Lower lobe of right lung (tissue), 2 donors: ENCODE results near the gene APMAP. TPM values are rescaled to one million over a fixed set of nuclear protein-coding genes. Genes with fewer than 3 reads are reported as not detected.
A peak's percentile ranks its signal among the peaks of the same experiment; 100 is the strongest.

Experiments used
- ATAC-seq, 2 donors: fragments of 200-7000 bp; cut with Tn5 transposase; one replicate each; pipeline ENCODE4 v1.9.1; 2020 to 2022; ENCODE audit warnings: mild to moderate bottlenecking in 2 of 2, moderate library complexity in 2 of 2
- DNase-seq: peaks from one replicate; pipeline ENCODE4 v3.0.0-alpha.2; 2020
- H3K27ac ChIP-seq: fragments of 200-600 bp; one replicate; pipeline ENCODE4 v1.8.0; 2022
- H3K27me3 ChIP-seq: fragments of 200-600 bp; one replicate; pipeline ENCODE4 v1.8.0; 2022; ENCODE audit warnings: low read depth
- H3K36me3 ChIP-seq: fragments of 200-600 bp; one replicate; pipeline ENCODE4 v1.8.0; 2022; ENCODE audit warnings: mild to moderate bottlenecking
- H3K4me1 ChIP-seq: fragments of 200-600 bp; one replicate; pipeline ENCODE4 v1.8.0; 2022
- H3K4me3 ChIP-seq: fragments of 200-600 bp; one replicate; pipeline ENCODE4 v1.8.0; 2022; ENCODE audit warnings: mild to moderate bottlenecking
- H3K9me3 ChIP-seq: fragments of 200-600 bp; one replicate; pipeline ENCODE4 v1.8.0; 2022
- intact Hi-C: fragments of 100-400 bp; cut with DNase I; formaldehyde crosslinking; loops from one replicate; pipeline ENCODE4 v1.11.0; 2022
- total RNA-seq: library from RNA; stranded (reverse); fragmentation: NEBNext Ultra II Directional; extraction: Animal tissue kit (Norgen Biotek cat#: 25700); gene quantifications from one replicate; pipeline ENCODE4 v1.2.1, GENCODE V29; 2021
- TF ChIP-seq, protein P1 (sequence below): fragments of 200-600 bp; IDR thresholded peaks from one replicate; pipeline ENCODE4 v1.8.0; 2022; ENCODE audit warnings: antibody characterized with exemption, mild to moderate bottlenecking
- donor health status: DM: no; HTN: yes; CAD: no; lungs with severe emphysema.

Gene APMAP
- total RNA-seq, 1 donor from 2014 or later, result 82.9 TPM

DNA sequence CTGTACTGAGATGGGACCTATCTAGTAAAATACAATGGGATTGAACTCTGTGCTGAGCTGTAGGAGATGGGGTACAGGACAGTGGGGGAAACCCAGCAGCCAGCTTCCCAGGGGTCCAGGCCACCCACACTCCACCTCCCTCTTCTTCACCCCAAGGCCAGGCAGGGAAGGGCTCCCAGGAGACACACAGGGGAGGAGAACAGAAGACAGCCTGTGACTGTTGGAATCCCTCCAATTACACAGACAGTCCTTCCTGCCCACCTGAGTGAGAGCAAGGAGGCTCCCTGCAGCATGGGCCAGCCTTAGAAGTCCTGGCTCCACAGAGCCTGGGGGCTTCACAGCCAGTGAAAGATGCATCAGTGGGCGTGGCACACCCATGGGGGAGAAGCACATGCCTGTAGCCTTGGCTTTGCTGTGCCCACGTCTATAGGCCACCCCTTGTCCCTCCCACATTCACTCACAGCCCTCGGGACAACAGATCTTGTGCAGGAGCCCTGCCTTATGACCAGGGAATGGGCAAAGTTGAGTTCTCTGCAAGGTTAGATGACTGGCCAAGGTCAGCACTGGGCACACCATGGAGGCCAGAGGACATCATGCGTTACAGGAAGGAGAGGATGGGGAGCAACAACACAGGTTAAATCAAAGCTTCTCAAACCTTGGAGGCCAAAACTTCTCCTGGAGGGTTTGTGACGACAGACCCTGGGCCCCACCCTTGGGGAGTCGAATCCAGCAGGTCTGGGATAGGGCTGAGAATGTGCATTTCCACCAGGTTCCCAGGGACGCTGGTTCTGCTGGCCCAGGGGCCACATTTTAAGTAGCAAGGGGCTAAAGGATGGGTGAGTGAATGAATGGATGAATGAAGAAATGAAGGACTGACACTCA lies 55.8 kb downstream of the APMAP start:
- H3K36me3 ChIP-seq, result no peaks in the 10 kb centered on the region
- no peak overlapping the region for H3K4me3 ChIP-seq
- no peak overlapping the region for H3K27ac ChIP-seq
- H3K4me1 ChIP-seq, result peaks cover 10% of the 10 kb centered on the region
- ATAC-seq (no peak), DNase-seq (peak; percentile 13)
- no peaks in the 10 kb centered on the region for H3K27me3 ChIP-seq
- intact Hi-C loops, result no loop called here
- TF ChIP-seq, protein P1, sequence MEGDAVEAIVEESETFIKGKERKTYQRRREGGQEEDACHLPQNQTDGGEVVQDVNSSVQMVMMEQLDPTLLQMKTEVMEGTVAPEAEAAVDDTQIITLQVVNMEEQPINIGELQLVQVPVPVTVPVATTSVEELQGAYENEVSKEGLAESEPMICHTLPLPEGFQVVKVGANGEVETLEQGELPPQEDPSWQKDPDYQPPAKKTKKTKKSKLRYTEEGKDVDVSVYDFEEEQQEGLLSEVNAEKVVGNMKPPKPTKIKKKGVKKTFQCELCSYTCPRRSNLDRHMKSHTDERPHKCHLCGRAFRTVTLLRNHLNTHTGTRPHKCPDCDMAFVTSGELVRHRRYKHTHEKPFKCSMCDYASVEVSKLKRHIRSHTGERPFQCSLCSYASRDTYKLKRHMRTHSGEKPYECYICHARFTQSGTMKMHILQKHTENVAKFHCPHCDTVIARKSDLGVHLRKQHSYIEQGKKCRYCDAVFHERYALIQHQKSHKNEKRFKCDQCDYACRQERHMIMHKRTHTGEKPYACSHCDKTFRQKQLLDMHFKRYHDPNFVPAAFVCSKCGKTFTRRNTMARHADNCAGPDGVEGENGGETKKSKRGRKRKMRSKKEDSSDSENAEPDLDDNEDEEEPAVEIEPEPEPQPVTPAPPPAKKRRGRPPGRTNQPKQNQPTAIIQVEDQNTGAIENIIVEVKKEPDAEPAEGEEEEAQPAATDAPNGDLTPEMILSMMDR, result no peak
- peaks cover 5% of the 10 kb centered on the region for H3K9me3 ChIP-seq

DNA sequence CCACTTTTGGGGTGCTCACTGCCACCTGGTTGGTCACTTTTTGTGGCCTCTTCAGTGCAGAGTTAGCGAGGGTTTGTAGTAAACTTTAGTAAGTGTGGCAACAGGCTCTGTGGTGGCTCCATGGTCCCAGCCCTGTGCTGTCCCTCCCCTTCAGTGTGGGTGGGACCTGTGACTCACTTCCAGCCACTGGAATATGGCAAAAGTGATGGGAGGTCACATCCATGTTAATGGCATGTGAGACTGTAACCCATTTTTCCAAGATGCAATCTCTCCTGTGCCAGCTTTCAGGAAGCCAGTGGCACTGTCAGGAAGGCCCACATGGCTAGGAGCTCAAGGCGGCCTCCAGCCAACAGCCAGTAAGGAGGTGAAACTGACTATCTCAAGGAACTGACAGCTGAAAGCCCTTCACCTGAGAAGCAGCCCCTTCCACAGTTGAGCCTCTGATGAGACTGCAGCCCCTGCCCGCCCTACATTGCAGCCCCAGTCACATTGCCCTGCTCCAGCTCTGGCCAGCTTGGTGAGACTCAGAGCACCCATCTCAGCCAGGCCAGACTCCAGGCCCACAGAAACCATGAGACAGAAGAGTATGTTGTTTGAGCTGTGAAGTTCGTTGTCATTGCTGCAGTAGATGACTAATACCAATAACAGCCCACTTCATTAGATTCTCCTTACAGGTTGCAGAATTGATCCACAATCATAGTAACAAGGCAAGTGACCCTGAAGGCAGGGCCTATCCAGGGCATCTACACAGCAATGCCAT lies 56.6 kb downstream of the APMAP start:
- no peak overlapping the region for H3K4me3 ChIP-seq
- DNase-seq, result peak; percentile 8
- intact Hi-C loops, result no loop called here
- no peaks in the 10 kb centered on the region for H3K36me3 ChIP-seq
- ATAC-seq, result no peak
- no peaks in the 10 kb centered on the region for H3K27me3 ChIP-seq
- TF ChIP-seq, protein P1, result no peak
- peaks cover 18% of the 10 kb centered on the region for H3K4me1 ChIP-seq
- H3K27ac ChIP-seq, result no peak overlapping the region
- H3K9me3 ChIP-seq, result no peaks in the 10 kb centered on the region

DNA sequence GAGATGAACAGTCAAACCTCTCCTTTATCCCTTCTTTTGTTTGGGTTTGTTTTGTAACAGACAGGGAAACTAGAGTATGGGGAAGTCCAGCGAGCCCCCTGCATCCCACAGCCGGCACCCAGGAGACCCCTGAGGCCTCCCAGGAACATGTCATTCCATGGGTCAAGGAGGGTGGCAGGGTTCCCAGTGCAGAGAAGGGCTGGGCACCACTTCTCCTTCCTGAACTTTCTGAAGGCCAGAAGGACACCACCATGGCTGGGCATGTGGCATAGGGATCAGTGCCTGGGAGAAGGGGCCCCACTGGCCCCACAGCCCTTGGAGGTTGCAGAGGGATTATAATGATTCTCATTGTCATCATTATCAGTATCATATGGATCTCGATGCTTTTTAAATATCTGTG lies 57.4 kb downstream of the APMAP start:
- Histone ChIP-seq H3K4me3 (no peak overlapping the region), H3K36me3 (no peaks in the 10 kb centered on the region), H3K27ac (no peak overlapping the region), H3K9me3 (no peaks in the 10 kb centered on the region), H3K4me1 (peaks cover 18% of the 10 kb centered on the region), H3K27me3 (no peaks in the 10 kb centered on the region)
- intact Hi-C loops, result no loop called here
- TF ChIP-seq, protein P1, result no peak
- DNase-seq, result peak; percentile 6
- ATAC-seq, result no peak

DNA sequence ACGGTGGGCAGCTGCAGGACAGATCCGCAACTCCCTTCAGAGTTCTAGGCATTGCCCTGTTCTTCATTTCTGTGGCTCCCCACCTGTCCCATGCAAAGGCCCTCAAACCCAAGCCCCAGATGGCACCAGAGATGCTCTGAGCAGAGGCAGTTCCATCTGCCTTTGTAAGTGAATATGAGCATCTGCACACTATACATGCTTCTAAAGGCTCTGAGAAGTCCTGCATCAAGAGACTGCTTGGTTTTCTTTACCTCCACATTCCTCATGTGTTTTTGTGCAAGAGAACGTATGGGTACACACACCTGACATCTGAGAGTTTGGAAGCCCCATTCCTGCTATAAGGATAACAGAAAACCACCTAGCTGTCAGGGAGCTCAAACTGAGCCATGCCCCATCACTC lies 57.8 kb downstream of the APMAP start:
- Histone ChIP-seq H3K27me3 (no peaks in the 10 kb centered on the region), H3K36me3 (no peaks in the 10 kb centered on the region), H3K4me1 (peaks cover 18% of the 10 kb centered on the region), H3K4me3 (no peak overlapping the region), H3K9me3 (no peaks in the 10 kb centered on the region), H3K27ac (no peak overlapping the region)
- DNase-seq (no peak), ATAC-seq (no peak)
- intact Hi-C loops, result no loop called here
- TF ChIP-seq, protein P1, result no peak

DNA sequence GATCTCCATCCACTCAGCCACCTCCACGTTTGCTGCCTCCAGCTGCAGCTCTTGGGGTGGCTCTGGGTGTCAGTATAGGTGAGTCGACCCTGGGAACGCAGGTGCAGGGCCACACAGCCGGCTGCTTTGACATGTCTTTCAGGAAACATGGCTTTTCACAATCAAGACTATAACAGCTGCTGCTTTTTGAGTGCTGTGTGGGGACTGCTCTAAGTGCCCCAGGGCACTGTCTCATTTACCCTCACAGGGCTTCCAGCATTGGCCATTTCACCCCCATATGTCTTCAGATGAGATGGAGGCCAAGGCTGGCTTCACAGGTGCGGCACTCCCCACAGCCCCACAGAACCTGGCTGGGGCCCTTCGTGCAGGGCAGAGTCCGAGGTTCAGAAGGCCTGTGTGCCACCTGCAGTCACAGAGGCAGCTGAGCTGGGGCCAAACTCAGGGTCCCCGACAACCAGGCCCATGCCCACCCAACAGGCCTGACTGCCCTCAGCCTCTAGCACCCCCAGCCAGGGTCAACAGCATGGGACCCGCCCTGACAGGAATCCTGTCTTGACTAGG lies 58.4 kb downstream of the APMAP start:
- DNase-seq (peak; percentile 25), ATAC-seq (no peak)
- H3K27ac ChIP-seq, result no peak overlapping the region
- intact Hi-C loops, result no loop called here
- H3K9me3 ChIP-seq, result no peaks in the 10 kb centered on the region
- TF ChIP-seq, protein P1, result no peak
- no peak overlapping the region for H3K4me3 ChIP-seq
- peaks cover 18% of the 10 kb centered on the region for H3K4me1 ChIP-seq
- H3K36me3 ChIP-seq, result no peaks in the 10 kb centered on the region
- H3K27me3 ChIP-seq, result no peaks in the 10 kb centered on the region
